NCI-H146 (cell line): ENCODE results near the gene DDX47.
"Not testable (repeated sequence)": the region's sequence is repeated elsewhere in the genome, so short reads cannot be mapped to it uniquely, and the experiment has no call there.

Experiments
- DNase-seq: peaks from one replicate; lab custom pipeline; 2025; lab: John Stamatoyannopoulos, UW

Gene DDX47

DNA sequence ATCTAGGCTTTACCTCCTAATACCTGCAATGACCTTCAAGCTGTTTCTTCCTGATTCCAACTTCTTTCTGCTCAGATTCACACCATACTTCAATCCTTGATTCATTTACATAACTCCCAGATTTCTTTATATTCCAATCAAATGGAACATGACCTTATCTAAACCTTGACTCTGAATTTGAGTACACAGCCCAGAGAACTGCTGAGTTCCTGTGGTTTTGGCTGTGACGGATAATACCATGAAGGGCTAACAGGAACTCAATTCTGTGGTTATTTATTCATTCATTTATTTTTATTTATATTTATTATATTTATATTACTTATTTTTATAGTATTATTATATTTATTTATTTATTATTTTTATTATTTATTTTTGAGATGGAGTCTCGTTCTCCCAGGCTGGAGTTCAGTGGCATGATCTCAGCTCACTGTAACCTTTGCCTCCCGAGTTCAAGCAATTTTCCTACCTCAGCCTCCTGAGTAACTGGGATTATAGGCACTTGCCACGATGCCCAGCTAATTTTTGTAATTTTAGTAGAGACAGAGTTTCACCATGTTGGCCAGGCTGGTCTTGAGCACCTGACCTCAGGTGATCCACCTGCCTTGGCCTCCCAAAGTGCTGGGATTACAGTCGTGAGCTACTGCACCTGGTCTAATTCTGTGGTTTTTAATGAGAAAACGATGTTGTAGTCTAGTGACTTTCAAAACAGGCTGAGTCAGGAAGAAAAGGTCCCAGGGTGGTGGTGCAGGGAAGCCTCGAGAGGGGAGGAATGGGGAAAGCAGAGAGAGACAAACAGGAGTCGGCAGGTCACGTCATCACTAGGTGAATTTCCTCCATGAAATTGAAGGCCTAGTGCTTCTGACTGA lies 16.0 kb upstream of the DDX47 start:
- no peak for DNase-seq

- no peak for DNase-seq
Observed at GRCh38 chr12:12797794-12798152, 15.4 kb upstream of the DDX47 start.

DNA sequence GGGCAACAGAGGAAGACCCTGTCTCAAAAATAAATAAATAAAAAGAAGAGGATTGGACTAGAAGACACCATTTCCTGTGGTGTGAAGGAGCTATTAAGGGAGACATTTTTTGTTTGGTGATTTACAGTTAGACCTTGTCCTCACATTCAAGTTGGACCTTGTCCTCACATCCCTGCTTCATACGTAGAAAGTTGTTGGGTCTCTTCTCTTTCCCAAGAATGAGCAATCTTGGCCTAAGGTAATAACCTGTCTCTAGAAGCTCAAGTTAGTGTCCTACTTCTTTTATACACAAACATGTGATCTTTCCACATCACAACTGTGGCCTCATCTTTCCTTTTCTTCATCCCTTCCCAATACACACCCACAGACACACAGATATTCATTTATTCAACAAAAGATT lies 14.7 kb upstream of the DDX47 start:
- no peak for DNase-seq

GRCh38 chr12:12799163-12799920 lies 13.8 kb upstream of the DDX47 start:
- DNase-seq, result no peak

GRCh38 chr12:12800406-12801180 lies 12.6 kb upstream of the DDX47 start:
- no peak for DNase-seq

- DNase-seq, result not testable (repeated sequence)
Observed at GRCh38 chr12:12801656-12802055, 11.5 kb upstream of the DDX47 start.

DNA sequence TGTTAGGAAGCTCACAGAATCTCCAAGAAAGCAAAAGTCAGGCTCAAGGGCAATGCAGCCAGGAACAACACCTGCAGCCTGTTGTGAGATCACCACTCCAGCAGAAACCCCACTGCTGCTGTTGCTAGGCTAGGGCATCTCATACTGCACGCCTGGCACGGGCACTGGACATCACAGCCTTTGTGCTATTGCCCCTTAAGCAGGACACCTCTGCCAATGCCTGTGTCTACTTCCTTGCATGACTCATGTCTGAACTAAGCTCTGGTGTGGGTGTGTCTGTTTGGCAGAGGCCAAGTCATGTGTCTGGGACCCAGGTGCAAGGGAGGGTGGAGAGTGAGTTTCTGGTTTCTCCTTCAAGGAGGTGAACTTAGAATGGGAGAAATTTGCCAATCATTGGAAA lies 10.0 kb upstream of the DDX47 start:
- peak; percentile 24 for DNase-seq

GRCh38 chr12:12804011-12804410 lies 9.1 kb upstream of the DDX47 start:
- DNase-seq, result no peak

GRCh38 chr12:12804432-12804886 lies 8.7 kb upstream of the DDX47 start:
- no peak for DNase-seq

- DNase-seq, result no peak
Observed at GRCh38 chr12:12806784-12807516, 6.2 kb upstream of the DDX47 start.

DNA sequence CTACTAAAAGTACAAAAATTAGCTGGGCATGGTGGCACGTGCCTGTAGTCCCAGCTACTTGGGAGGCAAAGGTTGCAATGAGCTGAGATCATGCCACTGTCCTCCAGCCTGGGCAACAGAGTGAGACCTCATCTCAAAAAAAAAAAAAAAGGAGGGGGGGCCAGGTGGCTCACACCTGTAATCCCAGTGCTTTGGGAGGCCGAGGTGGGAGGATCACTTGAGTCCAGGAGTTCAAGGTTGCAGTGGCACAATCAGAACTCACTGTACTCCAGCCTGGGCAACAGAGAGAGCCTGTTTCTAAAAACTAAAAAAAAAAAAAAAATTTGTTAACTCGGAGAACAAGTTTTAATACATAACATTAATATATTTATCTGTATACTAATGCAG lies 5.6 kb upstream of the DDX47 start:
- DNase-seq, result not testable (repeated sequence)

- peak; percentile 57 for DNase-seq
Observed at GRCh38 chr12:12807970-12808702, 5.0 kb upstream of the DDX47 start.

GRCh38 chr12:12810553-12811021 lies 2.6 kb upstream of the DDX47 start:
- peak; percentile 71 for DNase-seq

DNA sequence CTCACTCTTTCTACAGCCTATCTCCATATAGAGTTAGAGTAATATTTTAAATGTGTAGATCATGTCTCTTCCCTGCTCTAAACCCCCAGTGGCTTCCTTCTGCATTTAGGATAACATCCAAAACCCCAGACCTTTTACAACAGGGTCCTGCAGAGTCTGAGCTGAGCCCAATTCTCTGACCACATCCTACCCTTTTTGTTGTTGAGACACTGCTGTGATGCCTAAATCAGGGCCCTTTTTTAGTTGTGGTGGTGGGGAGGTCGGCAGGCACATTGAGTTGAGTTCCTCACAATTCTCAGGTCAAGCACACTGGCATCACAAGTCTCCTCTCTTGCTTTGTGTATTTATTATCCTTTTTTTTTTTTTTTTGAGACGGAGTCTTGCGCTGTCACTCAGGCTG lies 1.8 kb upstream of the DDX47 start:
- DNase-seq, result no peak

- DNase-seq, result no peak
Observed at GRCh38 chr12:12812174-12812573, 972 bp upstream of the DDX47 start.

DNA sequence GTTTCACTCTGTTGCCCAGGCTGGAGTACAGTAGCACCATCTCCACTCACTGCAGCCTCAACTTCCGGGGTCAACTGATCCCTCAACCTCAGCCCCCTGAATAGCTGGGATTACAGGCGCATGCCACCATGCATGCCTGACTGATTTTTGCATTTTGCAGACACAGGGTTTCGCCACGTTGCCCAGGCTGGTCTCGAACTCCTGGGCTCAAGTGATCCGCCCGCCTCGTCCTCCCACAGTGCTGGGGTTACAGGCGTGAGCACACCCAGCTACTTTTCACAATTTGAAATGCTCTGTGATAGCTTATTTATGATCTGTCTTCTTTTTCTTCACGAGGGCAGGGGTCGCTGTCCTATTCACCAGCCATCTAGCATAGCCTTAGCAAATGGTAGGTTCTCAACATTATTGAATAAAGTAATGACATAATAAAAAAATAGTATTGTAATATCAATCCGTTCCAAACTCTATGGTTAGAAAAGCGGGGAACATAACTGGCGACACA lies 477 bp upstream of the DDX47 start:
- no peak for DNase-seq

- DNase-seq, result no peak
Observed at GRCh38 chr12:12817616-12818015, 4.5 kb downstream of the DDX47 start.

GRCh38 chr12:12818701-12819100 lies 5.6 kb downstream of the DDX47 start:
- DNase-seq, result no peak

- DNase-seq, result no peak
Observed at GRCh38 chr12:12819221-12819620, 6.1 kb downstream of the DDX47 start.

DNA sequence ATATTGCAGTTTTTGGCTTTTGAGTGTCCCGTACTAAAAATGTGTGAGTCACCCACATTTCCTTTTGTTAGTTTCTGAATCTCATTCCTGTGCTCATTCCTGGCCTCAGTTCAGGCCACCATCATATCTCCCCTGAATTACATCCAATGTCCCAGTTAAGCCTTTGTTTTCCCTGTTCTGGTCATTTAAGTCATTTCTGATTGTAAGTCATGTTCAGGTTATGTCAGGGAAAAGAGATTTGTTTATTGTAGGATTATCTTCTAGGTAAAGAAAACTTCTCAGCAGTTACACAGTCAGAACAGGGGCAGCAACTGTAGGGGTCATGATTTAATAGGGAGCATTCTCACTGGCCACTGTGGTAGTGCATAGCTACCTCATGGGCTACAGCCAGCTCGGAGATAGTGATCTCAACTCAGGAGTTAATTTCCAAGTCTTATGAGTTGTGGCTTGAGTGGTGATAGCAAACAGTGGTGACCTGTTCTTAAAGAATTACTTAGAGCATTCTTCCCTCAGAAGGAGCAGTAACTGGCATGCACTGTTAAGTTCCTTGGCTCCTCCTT lies 6.7 kb downstream of the DDX47 start:
- DNase-seq, result no peak
